Mononuclear cell (primary cell): ENCODE measurements around the gene CFAP46. TPM values are rescaled to one million over a fixed set of nuclear protein-coding genes. Genes with fewer than 3 reads are reported as not detected.

Source experiments
- H3K27me3 ChIP-seq: 2 replicates; pipeline ENCODE4 v1.6.0; 2011; ENCODE audit warnings: low read length, control low read depth; ENCODE audit not compliant: insufficient read depth
- H3K4me1 ChIP-seq: 2 replicates; pipeline ENCODE4 v1.5.1; 2011; ENCODE audit warnings: mild to moderate bottlenecking, low read length, control low read depth; ENCODE audit not compliant: insufficient read depth
- H3K4me3 ChIP-seq: 2 replicates; pipeline ENCODE4 v1.5.1; 2011; ENCODE audit warnings: mild to moderate bottlenecking, low read length, moderate library complexity
- H3K9me3 ChIP-seq: 2 replicates; pipeline ENCODE4 v1.5.1; 2011; ENCODE audit warnings: low read depth, mild to moderate bottlenecking, control low read depth, low read length
- total RNA-seq: library from RNA; depleted of rRNA; stranded (reverse); fragments of >200 nt; gene quantifications from one replicate; pipeline ENCODE4 v1.2.3, GENCODE V29; 2012

CFAP46 gene
- total RNA-seq, 1 donor = under 0.01 TPM

DNA sequence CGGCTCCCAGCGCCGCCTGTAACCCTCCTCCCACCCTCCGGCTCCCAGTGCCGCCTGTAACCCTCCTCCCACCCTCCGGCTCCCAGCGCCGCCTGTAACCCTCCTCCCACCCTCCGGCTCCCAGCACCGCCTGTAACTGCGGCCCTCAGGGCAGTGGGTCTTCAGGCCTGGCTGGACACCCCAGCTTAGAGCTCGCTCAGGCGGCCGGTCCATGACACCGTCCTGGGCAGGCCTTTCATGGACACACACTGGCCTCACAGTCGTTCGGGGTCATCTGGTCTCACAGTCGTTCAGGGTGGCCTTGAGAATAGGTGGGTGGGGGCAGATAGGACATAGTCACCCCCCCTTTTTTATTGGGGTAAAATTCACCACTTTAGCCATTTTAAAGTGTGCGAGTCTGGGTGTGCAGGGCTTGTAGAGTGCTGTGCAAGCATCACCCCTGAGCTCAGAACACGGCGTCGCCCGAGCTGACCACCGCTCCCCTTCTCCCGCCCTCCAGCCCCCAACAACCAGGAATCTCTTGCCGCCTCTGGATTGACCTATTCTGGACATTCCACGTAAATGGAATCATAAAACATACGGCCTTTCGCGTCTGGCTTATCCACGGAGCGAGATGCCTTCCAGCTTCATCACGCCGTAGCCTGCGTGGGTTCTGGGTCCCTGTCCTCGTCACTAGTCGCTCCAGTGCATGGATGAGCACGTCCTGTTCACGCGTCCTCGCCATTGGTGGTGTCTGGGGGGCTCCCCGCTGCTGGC, 41.1 kb upstream of the CFAP46 start:
- no peaks in the 10 kb centered on the region for H3K4me1 ChIP-seq
- H3K27me3 ChIP-seq = no peaks in the 10 kb centered on the region
- H3K9me3 ChIP-seq = no peaks in the 10 kb centered on the region
- no peak overlapping the region for H3K4me3 ChIP-seq

DNA sequence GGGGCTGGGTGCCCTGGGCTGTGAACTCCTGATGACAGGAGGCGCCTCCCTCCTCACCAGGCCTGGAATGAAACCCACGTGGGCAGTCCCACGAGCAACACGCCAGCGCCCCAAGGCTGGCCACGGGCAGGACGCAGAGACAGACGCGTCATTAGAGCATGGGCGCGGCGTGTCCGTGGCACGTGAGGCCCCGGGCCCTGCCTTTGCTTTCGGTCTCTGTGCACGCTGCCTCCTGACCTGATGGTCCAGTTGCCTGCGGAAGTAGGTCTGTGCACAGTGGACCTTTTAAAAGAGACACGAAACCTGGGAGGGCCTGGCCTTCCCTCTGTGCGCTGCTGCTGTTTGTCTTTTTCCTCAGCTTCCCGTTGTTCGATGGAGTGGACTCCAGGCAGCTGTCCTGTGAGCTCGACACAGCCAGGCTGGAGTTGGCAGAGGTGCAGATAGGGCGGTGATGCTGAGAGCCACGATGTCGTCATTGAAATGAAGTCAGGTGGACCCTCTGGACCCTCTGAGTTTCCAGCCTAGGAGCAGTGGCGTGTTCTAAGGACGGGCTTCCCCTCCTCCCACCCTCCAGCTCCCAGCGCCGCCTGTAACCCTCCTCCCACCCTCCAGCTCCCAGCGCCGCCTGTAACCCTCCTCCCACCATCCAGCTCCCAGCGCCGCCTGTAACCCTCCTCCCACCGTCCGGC, 40.1 kb upstream of the CFAP46 start:
- H3K27me3 ChIP-seq = no peaks in the 10 kb centered on the region
- H3K4me3 ChIP-seq = no peak overlapping the region
- H3K4me1 ChIP-seq = no peaks in the 10 kb centered on the region
- H3K9me3 ChIP-seq = no peaks in the 10 kb centered on the region

GRCh38 chr10:132981746-132982145, 39.4 kb upstream of the CFAP46 start:
- Histone ChIP-seq H3K27me3 (no peaks in the 10 kb centered on the region), H3K4me1 (no peaks in the 10 kb centered on the region), H3K9me3 (no peaks in the 10 kb centered on the region), H3K4me3 (no peak overlapping the region)

- Histone ChIP-seq H3K4me3 (no peak overlapping the region), H3K9me3 (no peaks in the 10 kb centered on the region), H3K4me1 (no peaks in the 10 kb centered on the region), H3K27me3 (no peaks in the 10 kb centered on the region)
These were observed 38.8 kb upstream of the CFAP46 start for GRCh38 chr10:132981173-132981555.

DNA sequence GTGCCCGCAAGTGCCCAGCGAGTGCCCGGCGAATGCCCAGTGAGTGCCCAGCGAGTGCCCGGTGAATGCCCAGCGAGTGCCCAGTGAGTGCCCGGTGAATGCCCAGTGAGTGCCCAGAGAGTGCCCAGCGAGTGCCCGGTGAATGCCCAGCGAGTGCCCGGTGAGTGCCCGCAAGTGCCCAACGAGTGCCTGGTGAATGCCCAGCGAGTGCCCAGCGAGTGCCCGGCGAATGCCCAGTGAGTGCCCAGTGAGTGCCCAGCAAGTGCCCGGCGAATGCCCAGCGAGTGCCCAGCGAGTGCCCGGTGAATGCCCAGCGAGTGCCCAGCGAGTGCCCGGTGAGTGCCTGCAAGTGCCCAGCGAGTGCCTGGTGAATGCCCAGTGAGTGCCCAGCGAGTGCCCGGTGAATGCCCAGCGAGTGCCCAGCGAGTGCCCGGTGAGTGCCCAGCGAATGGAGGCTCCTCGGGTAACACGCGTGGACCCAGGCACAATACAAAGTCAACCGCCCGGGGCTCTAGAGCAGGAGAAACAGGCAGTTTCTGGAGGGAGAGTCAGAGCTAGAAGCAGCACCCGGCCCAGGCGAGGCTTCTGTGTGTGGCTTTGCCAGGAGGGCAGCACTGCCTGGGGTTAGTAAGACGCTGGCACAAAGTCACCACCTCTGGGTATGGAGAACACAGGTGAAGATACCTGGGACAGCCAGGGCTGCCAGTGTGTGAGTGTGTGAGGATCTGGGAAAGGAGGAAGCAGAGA, 38.2 kb upstream of the CFAP46 start:
- H3K27me3 ChIP-seq = no peaks in the 10 kb centered on the region
- H3K9me3 ChIP-seq = no peaks in the 10 kb centered on the region
- no peak overlapping the region for H3K4me3 ChIP-seq
- H3K4me1 ChIP-seq = no peaks in the 10 kb centered on the region

GRCh38 chr10:132979491-132980425, 37.4 kb upstream of the CFAP46 start:
- Histone ChIP-seq H3K4me3 (no peak overlapping the region), H3K9me3 (no peaks in the 10 kb centered on the region), H3K4me1 (no peaks in the 10 kb centered on the region), H3K27me3 (no peaks in the 10 kb centered on the region)

GRCh38 chr10:132978542-132978941, 36.2 kb upstream of the CFAP46 start:
- Histone ChIP-seq H3K27me3 (no peaks in the 10 kb centered on the region), H3K9me3 (no peaks in the 10 kb centered on the region), H3K4me1 (no peaks in the 10 kb centered on the region), H3K4me3 (no peak overlapping the region)

DNA sequence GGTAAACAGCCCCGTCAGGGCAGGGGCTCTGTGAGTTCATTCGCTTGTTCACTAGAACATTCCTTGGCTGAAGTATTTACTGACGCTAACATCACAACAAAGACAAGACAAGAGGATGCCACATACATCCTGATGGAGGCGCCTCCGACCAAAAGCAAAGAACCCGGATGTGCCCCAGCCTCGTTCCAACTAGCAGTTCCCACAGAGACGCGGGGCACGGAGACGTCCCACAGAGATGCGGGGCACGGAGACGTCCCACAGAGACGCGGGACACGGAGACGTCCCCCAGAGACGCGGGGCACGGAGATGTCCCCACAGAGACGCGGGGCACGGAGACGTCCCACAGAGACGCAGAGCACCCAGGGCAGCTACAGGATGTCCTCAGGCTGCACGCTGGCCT, 35.4 kb upstream of the CFAP46 start:
- Histone ChIP-seq H3K9me3 (no peaks in the 10 kb centered on the region), H3K4me3 (no peak overlapping the region), H3K27me3 (no peaks in the 10 kb centered on the region), H3K4me1 (no peaks in the 10 kb centered on the region)

- H3K27me3 ChIP-seq = no peaks in the 10 kb centered on the region
- no peak overlapping the region for H3K4me3 ChIP-seq
- no peaks in the 10 kb centered on the region for H3K4me1 ChIP-seq
- H3K9me3 ChIP-seq = no peaks in the 10 kb centered on the region
These were observed 34.7 kb upstream of the CFAP46 start for GRCh38 chr10:132977076-132977475.

- Histone ChIP-seq H3K4me1 (no peaks in the 10 kb centered on the region), H3K27me3 (no peaks in the 10 kb centered on the region), H3K4me3 (no peak overlapping the region), H3K9me3 (no peaks in the 10 kb centered on the region)
These were observed 33.7 kb upstream of the CFAP46 start for GRCh38 chr10:132975831-132976682.

- H3K9me3 ChIP-seq = no peaks in the 10 kb centered on the region
- H3K27me3 ChIP-seq = no peaks in the 10 kb centered on the region
- no peaks in the 10 kb centered on the region for H3K4me1 ChIP-seq
- no peak overlapping the region for H3K4me3 ChIP-seq
These were observed 32.8 kb upstream of the CFAP46 start for GRCh38 chr10:132974886-132975830.

DNA sequence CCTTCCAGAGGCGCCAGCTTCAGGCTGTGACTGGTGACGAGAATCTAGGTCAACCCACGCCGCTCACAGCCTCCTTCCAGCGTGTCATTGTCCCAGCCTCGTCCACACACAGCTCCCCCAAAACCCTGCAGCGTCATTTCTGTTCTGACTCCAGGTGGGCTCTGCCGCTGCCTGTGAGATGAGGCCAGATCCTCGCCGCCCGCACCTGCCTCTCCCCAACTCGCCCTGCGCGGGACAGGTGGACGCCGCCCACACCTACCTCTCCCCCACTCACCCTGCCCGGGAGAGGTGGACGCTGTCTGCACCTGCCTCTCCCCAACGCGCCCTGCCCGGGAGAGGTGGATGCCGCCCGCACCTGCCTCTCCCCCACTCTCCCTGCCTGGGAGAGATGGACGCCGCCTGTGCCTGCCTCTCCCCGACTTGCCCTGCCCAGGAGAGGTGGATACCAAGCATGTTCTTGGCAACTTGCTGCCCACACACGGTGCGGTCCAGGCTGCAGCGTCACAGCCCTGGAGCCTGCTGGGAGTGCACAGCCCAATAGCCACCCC, 32.0 kb upstream of the CFAP46 start:
- Histone ChIP-seq H3K4me3 (no peak overlapping the region), H3K4me1 (no peaks in the 10 kb centered on the region), H3K27me3 (no peaks in the 10 kb centered on the region), H3K9me3 (no peaks in the 10 kb centered on the region)

DNA sequence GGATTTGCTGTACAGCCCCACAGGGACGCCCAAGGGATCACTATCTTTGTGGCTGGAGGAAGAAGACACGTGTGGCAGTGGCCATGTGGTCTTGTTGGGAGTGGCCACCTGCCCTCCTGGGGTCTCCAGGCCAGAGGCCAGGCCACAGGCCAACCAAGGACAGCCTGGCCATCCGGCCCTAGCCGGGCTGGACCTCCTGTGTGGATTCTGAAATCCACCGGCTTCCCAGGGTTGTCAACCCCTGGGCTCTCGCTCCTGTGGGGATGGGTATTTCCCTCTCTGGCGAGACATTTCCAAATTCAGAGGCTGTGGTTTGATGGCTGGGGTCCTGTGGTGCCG, 31.5 kb upstream of the CFAP46 start:
- no peaks in the 10 kb centered on the region for H3K9me3 ChIP-seq
- no peaks in the 10 kb centered on the region for H3K4me1 ChIP-seq
- H3K4me3 ChIP-seq = no peak overlapping the region
- H3K27me3 ChIP-seq = no peaks in the 10 kb centered on the region
